RWPE1 (cell line): Measurements from ENCODE around the gene HELQ.

ENCODE experiments used
- CTCF ChIA-PET: fragments of 350-600 bp; sonication (Branson Sonifier 250); formaldehyde crosslinking; extraction: SDS; loops from one replicate; lab custom pipeline; 2021; lab: Yijun Ruan, JAX
- POLR2A ChIA-PET: fragments of 400-600 bp; formaldehyde crosslinking; extraction: SDS; loops from one replicate; lab custom pipeline; 2020; ENCODE audit warnings: antibody characterized with exemption; ENCODE audit not compliant: low non-redundant PET; lab: Yijun Ruan, JAX
- DNase-seq: peaks from one replicate; pipeline ENCODE4 v3.0.0; 2012; ENCODE audit warnings: low spot score
- H3K27ac ChIP-seq: fragments of 450-650 bp; 2 replicates; pipeline ENCODE4 v1.5.1; 2017
- TF ChIP-seq, protein P1 (sequence below): fragments of 450-650 bp; conservative IDR thresholded peaks from 2 replicates; pipeline ENCODE4 v1.5.1; 2017; ENCODE audit warnings: low read depth, mild to moderate bottlenecking

Gene HELQ

GRCh38 chr4:83438719-83439118, 16.9 kb downstream of the HELQ start:
- H3K27ac ChIP-seq: no peak overlapping the region
- TF ChIP-seq, protein P1, sequence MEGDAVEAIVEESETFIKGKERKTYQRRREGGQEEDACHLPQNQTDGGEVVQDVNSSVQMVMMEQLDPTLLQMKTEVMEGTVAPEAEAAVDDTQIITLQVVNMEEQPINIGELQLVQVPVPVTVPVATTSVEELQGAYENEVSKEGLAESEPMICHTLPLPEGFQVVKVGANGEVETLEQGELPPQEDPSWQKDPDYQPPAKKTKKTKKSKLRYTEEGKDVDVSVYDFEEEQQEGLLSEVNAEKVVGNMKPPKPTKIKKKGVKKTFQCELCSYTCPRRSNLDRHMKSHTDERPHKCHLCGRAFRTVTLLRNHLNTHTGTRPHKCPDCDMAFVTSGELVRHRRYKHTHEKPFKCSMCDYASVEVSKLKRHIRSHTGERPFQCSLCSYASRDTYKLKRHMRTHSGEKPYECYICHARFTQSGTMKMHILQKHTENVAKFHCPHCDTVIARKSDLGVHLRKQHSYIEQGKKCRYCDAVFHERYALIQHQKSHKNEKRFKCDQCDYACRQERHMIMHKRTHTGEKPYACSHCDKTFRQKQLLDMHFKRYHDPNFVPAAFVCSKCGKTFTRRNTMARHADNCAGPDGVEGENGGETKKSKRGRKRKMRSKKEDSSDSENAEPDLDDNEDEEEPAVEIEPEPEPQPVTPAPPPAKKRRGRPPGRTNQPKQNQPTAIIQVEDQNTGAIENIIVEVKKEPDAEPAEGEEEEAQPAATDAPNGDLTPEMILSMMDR: no peak
- ChIA-PET CTCF (interaction anchor here (0.6 kb wide), 1 partner anchor 1065 kb away, joined by 5 read pairs; no protein-coding TSS in a partner anchor), POLR2A (no interaction called here)
- no peak for DNase-seq

- no peak overlapping the region for H3K27ac ChIP-seq
- DNase-seq: no peak
- TF ChIP-seq, protein P1: no peak
- ChIA-PET POLR2A (no interaction called here), CTCF (interaction anchor here (1.0 kb wide), 1 partner anchor 18 kb away, joined by 6 read pairs; no protein-coding TSS in a partner anchor)
Observed at GRCh38 chr4:83436680-83437079, 18.9 kb downstream of the HELQ start.

GRCh38 chr4:83431200-83431599, 24.4 kb downstream of the HELQ start:
- ChIA-PET POLR2A (no interaction called here), CTCF (no interaction called here)
- DNase-seq: no peak
- no peak overlapping the region for H3K27ac ChIP-seq
- TF ChIP-seq, protein P1: no peak

DNA sequence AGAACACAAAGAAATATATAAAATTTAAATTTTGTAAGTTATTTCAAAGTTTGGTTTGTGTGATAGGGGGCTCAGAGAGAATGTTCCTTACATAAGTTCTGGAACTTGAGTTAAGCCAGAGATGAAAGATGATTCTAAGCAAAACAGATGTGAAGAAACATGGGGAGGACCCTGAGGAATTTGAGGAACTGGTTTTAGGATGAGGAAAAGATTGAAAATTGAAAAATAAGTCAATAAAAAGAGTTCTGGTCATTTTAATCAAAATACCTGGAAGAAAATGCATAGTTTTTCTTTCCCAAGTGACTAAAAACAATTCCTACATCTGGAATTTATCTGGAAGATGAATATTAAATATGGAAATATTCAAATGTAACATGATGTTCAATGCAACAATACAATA, 37.4 kb downstream of the HELQ start:
- ChIA-PET CTCF (interaction anchor here (0.9 to 1.0 kb wide), 2 partner anchors 10 to 19 kb away, joined by 3 to 6 read pairs; no protein-coding TSS in a partner anchor), POLR2A (no interaction called here)
- no peak for DNase-seq
- H3K27ac ChIP-seq: no peak overlapping the region
- TF ChIP-seq, protein P1: no peak

GRCh38 chr4:83417566-83417965, 38.1 kb downstream of the HELQ start:
- no peak overlapping the region for H3K27ac ChIP-seq
- CTCF ChIA-PET: no interaction called here
- POLR2A ChIA-PET: no interaction called here
- no peak for DNase-seq
- TF ChIP-seq, protein P1: no peak

GRCh38 chr4:83413676-83414075, 41.9 kb downstream of the HELQ start:
- DNase-seq: no peak
- H3K27ac ChIP-seq: no peak overlapping the region
- CTCF ChIA-PET: interaction anchor here (0.6 kb wide), 1 partner anchor 1872 kb away, joined by 3 read pairs; no protein-coding TSS in a partner anchor
- POLR2A ChIA-PET: no interaction called here
- TF ChIP-seq, protein P1: no peak
